Muscle of arm (tissue), 14 donors: ENCODE measurements around the gene EEF1AKMT4. TPM values are rescaled to one million over a fixed set of nuclear protein-coding genes. Genes with fewer than 3 reads are reported as not detected.

Experiments
- DNase-seq: peaks from one replicate; pipeline ENCODE4 v3.0.0-alpha.2; 2013
- long read RNA-seq, 11 donors: transcript quantifications; one replicate each; lab custom pipeline, GENCODE V29; 2026
- polyA plus RNA-seq, 12 donors: library from polyadenylated mRNA; unstranded; fragments of 120-200 nt; gene quantifications; one replicate each; pipeline ENCODE4 v1.2.1, GENCODE V29; 2013; ENCODE audit not compliant: insufficient read length in 12 of 12

EEF1AKMT4 gene
- 1 to 10 TPM in 9 of 12 donors, under 1 TPM in 1, not detected in 2; 0.84 to 2.5 (median 1.4) TPM for polyA plus RNA-seq
- long read RNA-seq, donor 1, transcript EEF1AKMT4-201 (3 exons, 1,823 nt): major isoform, 6 of 6 reads
- long read RNA-seq, donor 1, partial matches to known transcripts: 0 of 6 reads
- long read RNA-seq, donor 1, other reads (novel, unspliced or antisense): 0 of 6 reads
- long read RNA-seq, donor 2, partial matches to known transcripts: 0 of 3 reads
- long read RNA-seq, donor 2, other reads (novel, unspliced or antisense): 0 of 3 reads
- long read RNA-seq, donor 3: 0 reads
- long read RNA-seq, donor 4: 0 reads
- long read RNA-seq, donor 5, transcript EEF1AKMT4-201 (3 exons, 1,823 nt): major isoform, 5 of 5 reads
- long read RNA-seq, donor 5, partial matches to known transcripts: 0 of 5 reads
- long read RNA-seq, donor 5, other reads (novel, unspliced or antisense): 0 of 5 reads
- long read RNA-seq, donor 6: 0 reads
- long read RNA-seq, donor 7, partial matches to known transcripts: 0 of 1 reads
- long read RNA-seq, donor 7, other reads (novel, unspliced or antisense): 0 of 1 reads
- long read RNA-seq, donor 8, transcript EEF1AKMT4-201 (3 exons, 1,823 nt): major isoform, 5 of 5 reads
- long read RNA-seq, donor 8, partial matches to known transcripts: 0 of 5 reads
- long read RNA-seq, donor 8, other reads (novel, unspliced or antisense): 0 of 5 reads
- long read RNA-seq, donor 9, partial matches to known transcripts: 0 of 1 reads
- long read RNA-seq, donor 9, other reads (novel, unspliced or antisense): 0 of 1 reads
- long read RNA-seq, donor 10, partial matches to known transcripts: 0 of 3 reads
- long read RNA-seq, donor 10, other reads (novel, unspliced or antisense): 0 of 3 reads
- long read RNA-seq, donor 11, partial matches to known transcripts: 0 of 1 reads
- long read RNA-seq, donor 11, other reads (novel, unspliced or antisense): 0 of 1 reads

DNA sequence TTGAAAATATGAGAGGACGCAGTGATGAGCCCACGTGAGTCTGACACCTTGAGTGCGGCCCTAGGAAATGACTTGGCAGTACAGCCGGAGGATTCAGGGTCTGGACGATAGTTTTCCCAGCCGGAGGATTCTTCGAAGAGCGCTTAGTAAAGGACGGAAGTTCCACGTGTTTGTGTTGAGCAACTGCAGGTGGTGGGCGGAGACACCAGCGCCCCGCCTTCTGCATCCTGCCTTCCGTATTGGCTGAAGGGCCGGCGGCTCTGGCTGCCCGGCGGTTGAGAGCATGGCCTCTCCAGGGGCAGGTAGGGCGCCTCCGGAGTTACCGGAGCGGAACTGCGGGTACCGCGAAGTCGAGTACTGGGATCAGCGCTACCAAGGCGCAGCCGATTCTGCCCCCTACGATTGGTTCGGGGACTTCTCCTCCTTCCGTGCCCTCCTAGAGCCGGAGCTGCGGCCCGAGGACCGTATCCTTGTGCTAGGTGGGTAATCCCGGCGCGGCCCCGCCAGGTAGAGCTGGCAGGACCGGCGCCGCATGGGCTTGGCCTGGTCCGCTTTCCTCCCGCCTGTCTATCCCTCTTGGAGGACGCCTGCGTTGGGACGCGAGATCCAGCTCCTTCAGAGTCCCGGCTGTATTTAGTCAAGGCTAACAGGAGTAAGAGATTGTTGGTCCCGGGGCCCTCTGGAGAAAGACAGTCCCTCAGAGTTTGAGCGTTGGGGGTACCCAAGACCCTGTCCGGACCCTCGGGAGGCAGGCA is at the start of gene EEF1AKMT4:
Gene EEF1AKMT4, plus strand, starts transcription at position 261 of the 755 bp plus-strand sequence. Its CDS starts 23 bp downstream, at position 284.
- DNase-seq: peak; percentile 94

DNA sequence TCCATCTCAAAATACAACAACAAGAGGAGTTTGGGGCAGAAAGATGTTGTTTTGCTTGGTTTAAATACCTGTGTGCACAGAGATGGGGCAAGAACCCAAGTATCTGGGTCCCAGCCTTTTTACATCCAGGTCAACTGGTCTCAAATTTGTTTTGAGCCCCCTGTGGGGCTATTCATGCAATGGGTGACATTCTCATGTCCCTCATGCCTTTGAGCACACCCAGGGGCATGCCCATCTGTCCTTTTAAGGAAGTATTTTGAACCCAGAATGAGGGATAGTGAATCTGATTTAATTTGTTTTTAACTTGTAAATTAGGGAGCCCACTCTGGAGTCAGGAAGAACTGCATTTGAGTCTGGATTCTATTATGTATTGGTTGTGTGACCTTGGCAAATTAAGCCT is 48.6 kb upstream of the EEF1AKMT4 start:
- no peak for DNase-seq

DNA sequence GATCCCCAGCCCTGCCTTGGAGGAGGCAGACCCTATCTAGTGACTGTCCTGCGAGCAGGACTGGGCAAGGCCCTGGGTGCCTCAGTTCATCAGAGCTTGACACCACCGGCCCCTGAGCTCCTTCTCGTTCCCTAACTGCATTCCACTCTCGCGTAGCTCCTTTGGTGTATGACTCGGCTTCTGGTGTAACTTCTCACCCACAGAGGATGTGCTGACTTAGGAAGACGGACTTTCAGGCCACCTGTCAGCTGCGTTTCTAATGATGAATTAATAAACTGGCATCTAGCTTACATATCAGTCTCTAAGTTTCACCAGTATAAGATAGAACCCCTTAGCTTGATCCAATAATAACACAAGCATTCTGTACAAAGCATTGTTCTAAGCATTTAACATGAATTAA is 45.9 kb upstream of the EEF1AKMT4 start:
- no peak for DNase-seq

DNA sequence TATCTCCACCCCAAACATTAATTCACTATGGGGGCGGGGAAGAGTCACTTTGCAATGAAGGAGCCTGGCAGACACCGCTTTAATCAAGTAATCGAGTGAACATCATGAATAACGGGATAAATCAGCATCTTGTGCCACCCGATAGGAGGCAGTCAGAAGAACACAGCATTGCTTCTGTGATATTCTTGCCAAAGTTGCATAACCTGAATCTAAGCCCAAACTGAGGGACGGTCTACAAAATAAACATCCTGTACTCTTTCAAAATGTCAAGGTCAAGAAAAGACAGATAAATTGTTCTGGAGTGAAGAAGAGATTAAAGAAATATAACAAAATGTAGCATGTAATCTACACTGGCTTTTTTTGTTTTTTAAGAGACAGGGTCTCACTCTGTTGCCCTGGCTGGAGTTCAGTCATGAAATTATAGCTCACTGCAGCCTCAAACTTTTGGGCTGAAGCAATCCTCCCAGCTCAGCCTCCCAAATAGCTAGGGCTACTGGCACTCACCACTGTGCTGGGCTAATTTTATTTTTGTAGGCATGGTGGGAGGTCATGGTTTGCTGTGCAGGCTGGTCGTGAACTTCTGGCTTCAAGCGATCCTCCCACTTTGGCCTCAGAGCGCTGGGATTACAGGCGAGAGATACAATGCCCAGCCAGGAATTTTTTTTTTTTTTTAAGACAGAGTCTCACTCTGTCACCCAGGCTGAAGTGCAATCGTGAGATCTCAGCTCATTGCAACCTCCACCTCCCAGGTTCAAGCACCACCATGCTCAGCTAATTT is 40.1 kb upstream of the EEF1AKMT4 start:
- no peak for DNase-seq

DNA sequence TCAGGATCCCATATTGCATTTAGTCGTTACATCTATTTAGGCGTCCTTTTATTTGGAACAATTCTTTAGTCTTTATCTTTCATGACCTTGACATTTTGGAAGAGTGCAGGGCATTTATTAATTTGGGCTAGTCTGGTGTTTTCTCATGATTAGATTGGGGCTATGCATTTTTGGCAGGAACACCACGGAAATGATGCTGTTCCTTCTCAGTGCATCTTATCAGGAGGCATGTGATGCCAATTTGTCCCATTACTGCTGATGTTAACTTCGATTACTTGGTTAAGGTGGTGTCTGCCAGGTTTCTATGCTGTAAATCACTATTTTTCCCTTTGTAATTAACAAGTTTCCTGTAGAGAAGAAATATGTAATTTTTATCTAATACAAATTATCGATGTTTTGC is 38.2 kb upstream of the EEF1AKMT4 start:
- no peak for DNase-seq

DNA sequence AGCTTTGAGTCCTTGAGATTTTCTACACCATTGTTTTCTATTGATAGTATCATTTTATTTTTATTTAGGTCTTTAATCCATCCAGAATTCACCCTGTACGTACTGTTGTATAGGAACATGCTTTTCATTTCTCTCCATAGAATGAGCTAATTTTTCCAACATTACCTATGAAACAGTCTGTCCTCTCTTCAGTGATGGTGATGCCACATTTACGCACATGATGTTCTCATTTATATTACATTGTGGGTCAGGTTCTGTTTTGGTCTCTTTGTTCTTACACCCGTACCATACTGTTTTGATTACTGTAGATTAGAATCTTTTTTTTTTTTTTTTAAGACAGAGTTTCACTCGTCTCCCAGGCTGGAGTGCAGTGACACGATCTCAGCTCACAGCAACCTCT is 37.8 kb upstream of the EEF1AKMT4 start:
- DNase-seq: no peak

DNA sequence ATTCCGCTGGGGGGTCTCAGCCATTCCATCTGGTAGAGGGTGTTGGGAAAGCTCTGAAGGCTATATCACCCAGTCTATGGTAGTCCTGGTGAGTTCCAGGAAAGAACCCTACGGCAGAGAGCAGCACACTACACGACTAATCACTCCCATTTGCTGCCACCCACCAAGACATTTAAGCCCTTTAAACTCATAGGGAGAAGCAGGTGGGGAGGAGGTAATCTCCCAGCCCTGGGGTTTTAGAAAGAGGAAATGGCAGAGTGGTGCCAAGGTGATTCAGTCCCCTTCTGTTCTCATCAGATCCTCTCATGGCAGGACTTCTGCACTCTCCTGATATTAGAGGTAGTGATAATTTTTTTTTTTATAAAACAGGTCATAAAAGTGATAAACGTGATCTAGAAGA is 30.7 kb upstream of the EEF1AKMT4 start:
- no peak for DNase-seq

DNA sequence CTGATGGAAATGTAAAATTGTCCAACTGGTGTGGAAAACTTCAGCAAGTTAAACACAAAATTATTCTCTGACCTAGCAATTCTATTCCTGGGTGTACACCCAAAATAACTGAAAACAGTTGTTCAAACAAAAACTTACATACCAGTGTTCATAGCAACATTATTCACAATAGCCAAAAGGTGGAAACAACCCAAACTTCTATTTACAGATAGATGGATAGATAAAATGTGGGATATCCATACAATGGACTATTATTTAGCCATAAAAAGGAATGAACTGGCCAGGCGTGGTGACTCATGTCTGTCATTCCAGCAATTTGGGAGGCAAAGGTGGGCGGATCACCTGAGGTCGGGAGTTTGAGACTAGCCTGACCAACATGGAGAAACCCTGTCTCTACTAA is 27.0 kb upstream of the EEF1AKMT4 start:
- no peak for DNase-seq

DNA sequence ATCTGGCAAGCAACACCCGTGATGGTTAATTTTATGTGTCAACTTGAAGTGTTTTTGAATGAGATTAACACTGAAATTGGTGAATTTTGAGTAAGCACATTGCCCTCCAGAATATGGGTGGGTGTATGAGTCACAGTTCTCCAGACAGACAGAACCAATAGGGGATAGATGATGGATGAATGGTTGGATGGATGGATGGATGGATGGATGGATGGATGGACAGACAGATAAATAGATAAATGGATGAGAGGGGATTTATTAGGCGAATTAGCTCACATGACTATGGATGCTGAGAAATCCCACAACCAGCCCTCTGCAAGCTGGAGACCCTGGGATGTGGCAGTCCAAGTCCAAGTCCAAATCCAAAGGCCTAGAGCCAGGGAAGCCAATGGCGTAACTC is 25.5 kb upstream of the EEF1AKMT4 start:
- DNase-seq: no peak

DNA sequence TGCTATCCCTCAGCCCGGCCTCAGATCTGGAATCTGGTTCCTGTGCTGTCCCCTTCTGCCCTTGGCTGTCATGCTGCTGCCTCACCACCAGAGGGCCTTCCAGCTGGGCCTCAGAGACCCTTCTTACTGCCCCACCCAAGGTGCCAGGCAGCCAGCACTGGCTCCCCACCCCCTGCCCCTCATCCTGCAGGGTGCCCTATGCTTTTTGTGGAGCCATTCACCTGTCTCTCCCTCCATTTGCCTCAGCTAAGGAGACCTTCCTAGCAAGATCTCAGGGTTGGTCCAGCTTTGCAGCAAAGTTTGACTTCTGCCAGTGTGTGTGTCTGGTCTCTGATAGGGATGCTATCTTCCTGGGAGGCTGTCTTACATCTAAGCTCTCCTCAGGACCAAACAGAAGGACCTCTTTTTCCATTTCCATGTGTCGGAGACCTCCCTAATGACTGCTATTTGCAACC is 22.0 kb upstream of the EEF1AKMT4 start:
- no peak for DNase-seq

DNA sequence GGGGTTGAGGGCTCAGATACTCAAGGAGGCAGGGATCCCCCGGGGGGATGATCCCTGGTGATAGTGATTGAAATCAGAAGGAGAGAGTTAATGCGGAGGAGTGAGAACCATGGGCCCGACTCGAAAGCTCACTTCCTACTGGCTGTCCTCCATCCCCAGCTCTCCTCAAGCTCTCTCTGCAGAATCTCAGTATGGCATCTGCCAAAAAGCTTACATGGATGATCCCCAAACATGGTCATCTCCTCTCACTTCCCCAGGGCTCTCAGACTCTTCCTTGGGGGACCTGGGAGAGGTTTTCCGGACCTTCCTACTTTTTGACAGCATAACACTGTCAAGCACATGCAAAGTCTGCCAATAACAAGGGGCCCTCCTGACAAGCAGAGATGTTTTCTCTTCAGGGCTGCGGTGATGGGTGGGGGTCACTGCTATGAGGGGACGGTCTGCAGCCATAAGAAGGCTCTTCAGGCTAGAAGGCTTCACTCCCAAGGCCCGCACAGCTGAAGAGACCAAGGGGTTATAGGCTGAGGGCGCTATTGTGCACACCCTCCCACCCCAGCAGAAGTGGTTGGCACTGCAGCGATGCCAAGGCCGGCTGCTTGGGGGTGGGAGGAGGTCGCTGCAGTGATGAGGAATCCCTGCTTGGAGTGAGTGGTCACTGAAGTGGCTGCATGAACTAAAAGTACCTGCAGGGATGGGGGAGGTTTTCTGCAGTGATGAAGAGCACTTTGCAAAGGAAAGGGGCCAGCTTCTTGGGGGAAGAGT is 20.9 kb upstream of the EEF1AKMT4 start:
- DNase-seq: no peak

DNA sequence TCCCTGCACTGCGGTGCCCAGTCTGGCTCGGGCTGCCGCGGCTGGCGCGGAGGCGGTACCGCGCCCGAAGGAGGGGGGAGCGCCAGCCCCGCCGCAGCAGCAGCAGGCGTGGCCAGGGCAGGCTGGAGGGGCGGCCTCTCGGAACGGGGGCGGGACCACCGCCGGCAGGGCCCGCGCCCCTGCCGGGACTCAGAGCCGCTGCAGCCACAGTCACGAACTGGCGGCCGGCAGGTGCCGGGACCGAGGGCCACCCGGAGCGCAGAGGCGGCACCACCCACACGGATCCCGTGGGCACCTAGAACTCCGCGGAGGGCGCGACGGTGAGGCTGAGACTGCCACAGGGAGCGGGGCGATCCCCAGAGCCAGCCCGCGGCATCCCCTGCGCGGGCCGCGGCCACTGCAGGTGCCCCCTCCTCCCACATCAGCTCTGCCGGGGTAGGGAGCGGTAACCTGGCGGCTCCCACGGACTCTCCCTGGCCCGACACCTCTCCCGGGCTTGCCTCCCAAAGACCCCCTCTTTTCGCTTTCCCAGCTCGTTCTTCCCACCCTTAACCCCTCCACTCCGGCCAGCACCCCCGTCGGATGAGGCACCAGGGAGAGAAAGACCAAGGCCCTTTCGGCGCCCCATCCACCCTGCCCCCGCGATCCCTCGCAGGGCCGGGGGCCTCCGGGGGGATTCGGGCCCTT is 19.9 kb upstream of the EEF1AKMT4 start, which contains the start of gene VWA5B2:
Gene VWA5B2, plus strand, starts transcription at position 192 of the 687 bp plus-strand sequence. CDS start 944 bp downstream, outside the sequence.
- DNase-seq: peak; percentile 18

DNA sequence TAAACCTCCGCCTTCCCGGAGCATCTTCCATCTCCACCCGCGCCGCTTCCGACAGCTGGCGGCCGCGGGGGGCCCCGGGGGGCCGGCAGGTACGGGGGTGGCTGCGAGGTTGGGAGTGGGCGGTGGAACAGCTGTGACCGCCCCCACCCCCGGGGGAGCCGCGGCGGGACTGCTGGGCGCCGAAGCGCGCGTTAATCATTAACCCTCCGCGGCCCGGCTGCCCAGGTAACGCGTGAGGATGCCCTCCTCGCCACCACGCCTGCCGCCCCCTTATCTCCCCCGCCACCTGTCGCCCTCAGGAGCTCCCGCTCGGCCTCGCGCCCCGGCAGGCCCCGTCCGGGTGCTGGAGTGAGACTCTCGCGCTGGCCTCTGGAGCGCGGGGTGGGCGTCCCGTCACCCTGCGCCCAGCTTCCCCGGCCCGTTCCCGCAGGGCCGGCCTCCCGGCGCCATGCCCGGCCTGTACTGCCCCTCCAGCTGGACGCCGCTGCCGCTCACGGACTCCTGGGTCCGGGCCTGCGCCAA is 19.3 kb upstream of the EEF1AKMT4 start:
- no peak for DNase-seq

DNA sequence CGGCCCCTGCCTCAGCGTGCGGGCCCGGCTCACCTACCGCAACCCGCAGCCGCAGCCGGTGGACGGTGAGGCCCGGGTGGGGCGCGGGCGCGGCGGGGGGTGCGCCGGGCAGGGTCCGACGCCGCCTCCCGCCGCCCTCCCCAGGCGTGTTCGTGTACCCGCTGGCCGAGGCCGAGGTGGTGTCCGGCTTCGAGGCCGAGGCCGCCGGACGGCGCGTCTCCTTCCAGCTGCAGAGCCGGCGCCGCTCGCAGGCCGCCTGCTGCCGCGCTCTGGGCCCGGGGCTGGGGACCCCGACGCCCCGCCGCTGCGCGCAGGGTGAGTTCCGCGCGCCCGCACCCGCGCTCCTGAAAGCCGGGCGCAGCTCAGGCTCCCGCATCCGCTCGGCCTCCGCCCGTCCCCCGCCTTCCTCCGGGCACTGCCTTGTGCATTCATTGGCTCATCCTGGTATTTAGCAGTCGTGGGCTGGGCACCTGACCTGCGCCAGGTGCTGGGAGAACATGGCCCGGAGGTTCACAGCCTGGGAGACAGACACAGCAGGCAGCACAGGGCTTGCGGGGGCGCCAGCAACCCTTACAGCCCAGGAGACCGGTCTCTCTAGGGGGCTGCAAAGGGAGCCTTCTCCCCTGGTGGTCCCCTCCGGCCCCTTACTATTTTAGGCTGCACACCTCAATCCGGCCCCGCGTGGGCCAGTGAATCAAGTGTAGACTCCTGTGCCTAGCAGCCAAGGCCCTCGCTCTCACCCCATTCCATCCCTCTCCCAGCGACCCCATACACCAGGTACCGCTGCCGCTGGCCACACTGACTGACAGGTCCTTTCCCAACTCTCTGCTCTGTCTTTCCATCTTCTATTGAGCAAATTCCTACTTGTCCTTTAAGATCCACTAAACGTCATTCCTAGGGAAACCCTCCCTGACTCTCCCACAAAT is 18.6 kb upstream of the EEF1AKMT4 start:
- no peak for DNase-seq

DNA sequence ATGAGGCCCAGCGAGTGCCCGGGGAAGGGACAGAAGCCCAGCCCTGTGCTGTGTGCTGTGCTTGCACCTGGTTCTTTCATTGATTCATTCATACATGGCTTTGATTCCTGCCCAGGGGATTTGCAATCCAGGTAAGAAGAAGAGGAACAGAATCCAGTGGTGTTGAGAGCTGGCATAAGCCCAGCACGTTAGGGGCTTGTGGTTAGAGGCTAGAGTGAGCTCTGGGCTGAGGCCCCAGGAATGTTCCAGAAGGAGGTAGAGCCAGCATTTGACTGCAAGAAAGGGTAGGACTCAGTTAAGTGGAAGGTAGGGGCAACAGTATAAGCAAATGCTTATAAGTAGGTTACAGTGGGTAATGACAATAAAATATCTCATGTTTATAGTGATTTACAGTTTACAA is 17.8 kb upstream of the EEF1AKMT4 start:
- DNase-seq: no peak

DNA sequence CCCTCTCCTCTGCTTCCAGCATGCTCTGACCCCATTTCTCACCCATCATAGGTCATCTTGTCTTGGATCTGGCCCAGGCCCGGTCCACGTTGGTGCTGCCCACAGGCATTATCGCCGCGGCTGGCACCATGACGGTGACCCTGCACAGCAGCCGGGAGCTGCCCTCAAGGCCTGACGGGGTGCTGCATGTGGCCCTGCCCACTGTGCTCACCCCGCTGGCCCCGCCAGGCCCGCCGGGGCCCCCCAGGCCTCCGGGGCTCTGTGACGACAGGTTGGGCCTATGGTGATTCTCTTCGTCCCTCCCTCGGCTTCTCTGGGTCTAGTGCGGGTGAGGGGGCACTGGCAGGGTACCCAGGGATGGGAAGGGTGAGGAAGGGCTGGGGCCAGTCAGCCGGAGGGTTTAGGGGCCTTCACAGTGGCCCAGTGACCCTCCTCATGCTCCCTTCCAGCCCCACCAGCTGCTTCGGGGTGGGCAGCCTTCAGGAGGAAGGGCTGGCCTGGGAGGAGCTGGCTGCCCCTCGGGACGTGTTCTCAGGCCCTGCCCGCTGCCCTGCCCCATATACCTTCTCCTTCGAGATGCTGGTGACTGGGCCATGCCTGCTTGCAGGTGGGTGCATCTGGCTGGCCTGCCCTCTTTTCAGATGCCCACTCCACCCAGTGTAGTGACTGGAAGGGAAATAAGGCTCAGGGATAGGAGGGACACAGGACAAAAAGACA is 16.2 kb upstream of the EEF1AKMT4 start:
- DNase-seq: no peak

DNA sequence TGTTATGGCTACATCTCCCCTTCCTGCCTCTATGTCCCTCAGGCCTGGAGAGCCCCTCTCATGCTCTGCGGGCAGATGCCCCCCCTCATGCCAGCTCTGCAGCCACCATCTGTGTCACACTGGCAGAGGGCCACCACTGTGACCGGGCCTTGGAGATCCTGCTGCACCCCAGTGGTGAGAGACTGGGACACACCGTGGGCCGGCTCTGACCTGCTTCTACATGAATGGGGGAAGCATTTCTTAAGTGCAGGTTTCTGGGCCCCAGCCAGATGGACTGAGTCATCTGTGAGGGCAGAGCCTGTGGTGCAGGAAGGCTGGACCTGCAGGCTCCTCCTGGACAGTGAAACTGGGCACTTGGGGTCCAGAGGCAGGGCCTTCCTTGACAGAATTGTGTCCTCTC is 15.2 kb upstream of the EEF1AKMT4 start:
- DNase-seq: no peak
